Sigmoid colon (tissue), 4 donors: Measurements from ENCODE around the gene KAZN.

Experiments used
- EP300 ChIP-seq, 4 donors: sonication (generic); formaldehyde crosslinking; IDR thresholded peaks; one replicate each; pipeline ENCODE4 v1.6.1; 2017; ENCODE audit warnings: antibody characterized with exemption in 4 of 4
- POLR2A ChIP-seq, 2 donors: fragments of 450-650 bp; IDR thresholded peaks; one replicate each; pipeline ENCODE4 v1.6.1; 2016; ENCODE audit warnings: antibody characterized with exemption in 2 of 2, mild to moderate bottlenecking in 2 of 2, moderate library complexity in 2 of 2
- POLR2AphosphoS5 ChIP-seq, 4 donors: sonication (generic); formaldehyde crosslinking; IDR thresholded peaks; one replicate each; pipeline ENCODE4 v1.6.1; 2017; ENCODE audit warnings: antibody characterized with exemption in 4 of 4
- TF ChIP-seq, protein P1 (sequence below), 4 experiments: fragments of 450-650 bp in 3 of 4; fragments of 200-600 bp in 1 of 4; IDR thresholded peaks; one replicate each; pipeline ENCODE4 v1.5.1; 2016 to 2019; ENCODE audit warnings: antibody characterized with exemption in 4 of 4, mild to moderate bottlenecking in 3 of 4, moderate library complexity in 2 of 4

DNA sequence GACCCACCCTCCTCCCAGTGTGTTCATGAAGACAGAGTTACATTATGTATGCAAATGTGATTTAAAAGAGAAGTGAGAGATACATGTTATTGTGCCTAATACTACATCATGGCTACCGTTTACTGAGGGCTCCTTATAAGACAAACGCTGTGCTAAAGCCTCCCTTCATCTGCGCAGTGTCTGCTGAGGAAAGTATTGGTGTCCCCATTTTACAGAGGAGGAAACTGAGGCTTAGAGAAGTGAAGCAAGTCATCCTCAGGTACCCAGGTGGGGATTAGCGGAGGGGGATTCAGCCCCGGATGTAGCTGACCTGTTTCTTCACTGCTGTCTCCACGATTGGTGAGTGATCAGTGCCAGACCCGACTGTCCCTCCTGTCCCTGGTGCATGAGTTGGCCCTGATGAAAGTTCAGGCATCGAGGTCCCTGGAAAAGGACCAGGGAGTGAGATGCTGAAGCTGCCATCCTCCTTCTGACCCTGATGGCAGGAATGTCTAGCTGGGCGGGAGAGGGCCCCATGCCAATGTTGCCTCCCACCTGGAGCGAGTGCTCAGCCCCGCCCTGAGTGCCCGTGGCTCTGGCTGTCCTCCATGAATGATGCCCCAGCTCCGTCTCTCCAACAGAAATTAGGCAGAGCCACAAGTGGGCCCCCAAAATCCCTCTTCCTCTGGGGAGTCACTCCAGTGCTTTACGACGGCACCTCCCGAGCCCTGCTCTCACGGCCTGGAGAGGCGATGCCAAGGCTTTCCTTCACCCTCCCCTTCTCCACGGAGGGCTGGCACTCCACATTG lies 204.7 kb downstream of the KAZN start:
- TF ChIP-seq, protein P1, sequence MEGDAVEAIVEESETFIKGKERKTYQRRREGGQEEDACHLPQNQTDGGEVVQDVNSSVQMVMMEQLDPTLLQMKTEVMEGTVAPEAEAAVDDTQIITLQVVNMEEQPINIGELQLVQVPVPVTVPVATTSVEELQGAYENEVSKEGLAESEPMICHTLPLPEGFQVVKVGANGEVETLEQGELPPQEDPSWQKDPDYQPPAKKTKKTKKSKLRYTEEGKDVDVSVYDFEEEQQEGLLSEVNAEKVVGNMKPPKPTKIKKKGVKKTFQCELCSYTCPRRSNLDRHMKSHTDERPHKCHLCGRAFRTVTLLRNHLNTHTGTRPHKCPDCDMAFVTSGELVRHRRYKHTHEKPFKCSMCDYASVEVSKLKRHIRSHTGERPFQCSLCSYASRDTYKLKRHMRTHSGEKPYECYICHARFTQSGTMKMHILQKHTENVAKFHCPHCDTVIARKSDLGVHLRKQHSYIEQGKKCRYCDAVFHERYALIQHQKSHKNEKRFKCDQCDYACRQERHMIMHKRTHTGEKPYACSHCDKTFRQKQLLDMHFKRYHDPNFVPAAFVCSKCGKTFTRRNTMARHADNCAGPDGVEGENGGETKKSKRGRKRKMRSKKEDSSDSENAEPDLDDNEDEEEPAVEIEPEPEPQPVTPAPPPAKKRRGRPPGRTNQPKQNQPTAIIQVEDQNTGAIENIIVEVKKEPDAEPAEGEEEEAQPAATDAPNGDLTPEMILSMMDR (IDR thresholded peaks at IDR 0.05): no peak
- TF ChIP-seq EP300 (IDR thresholded peaks at IDR 0.05): no peak
- TF ChIP-seq POLR2A (IDR thresholded peaks at IDR 0.05): no peak
- TF ChIP-seq POLR2AphosphoS5 (IDR thresholded peaks at IDR 0.05): no peak
